BE2C (cell line): ENCODE results near the gene MGMT.
"Not testable (repeated sequence)": the region's sequence is repeated elsewhere in the genome, so short reads cannot be mapped to it uniquely, and the experiment has no call there.

Source experiments
- DNase-seq: peaks from one replicate; pipeline ENCODE4 v3.0.0-alpha.2; 2020
- H3K27me3 ChIP-seq: fragments of 250-450 bp; sonication (Bioruptor Pico); 2 replicates; pipeline ENCODE4 v1.5.1; 2020; ENCODE audit warnings: mild to moderate bottlenecking
- H3K36me3 ChIP-seq: fragments of 250-450 bp; sonication (Bioruptor Pico); 2 replicates; pipeline ENCODE4 v1.5.1; 2020; ENCODE audit warnings: mild to moderate bottlenecking
- H3K4me1 ChIP-seq: fragments of 250-450 bp; sonication (Bioruptor Pico); 2 replicates; pipeline ENCODE4 v1.5.1; 2020
- H3K4me3 ChIP-seq: 2 replicates; pipeline ENCODE4 v1.5.1; 2011; ENCODE audit warnings: low read depth, low read length
- H3K9me3 ChIP-seq: fragments of 250-450 bp; sonication (Bioruptor Pico); 2 replicates; pipeline ENCODE4 v1.5.1; 2020
- CTCF ChIP-seq: IDR thresholded peaks from 2 replicates; pipeline ENCODE4 v1.5.1; 2012; ENCODE audit warnings: mild to moderate bottlenecking, low read depth, low read length

The MGMT gene

GRCh38 chr10:129424978-129425377 lies 42.1 kb upstream of the MGMT start:
- Histone ChIP-seq H3K9me3 (no peaks in the 10 kb centered on the region), H3K4me1 (no peaks in the 10 kb centered on the region), H3K36me3 (no peaks in the 10 kb centered on the region), H3K27me3 (no peaks in the 10 kb centered on the region), H3K4me3 (no peak overlapping the region)
- DNase-seq: no peak
- TF ChIP-seq CTCF: no peak

- H3K36me3 ChIP-seq: no peaks in the 10 kb centered on the region
- H3K4me3 ChIP-seq: no peak overlapping the region
- H3K9me3 ChIP-seq: no peaks in the 10 kb centered on the region
- H3K27me3 ChIP-seq: no peaks in the 10 kb centered on the region
- no peak for TF ChIP-seq CTCF
- no peaks in the 10 kb centered on the region for H3K4me1 ChIP-seq
- DNase-seq: no peak
Measured at GRCh38 chr10:129426606-129427005, 40.4 kb upstream of the MGMT start.

- no peak for TF ChIP-seq CTCF
- Histone ChIP-seq H3K27me3 (no peaks in the 10 kb centered on the region), H3K9me3 (no peaks in the 10 kb centered on the region), H3K36me3 (no peaks in the 10 kb centered on the region), H3K4me1 (no peaks in the 10 kb centered on the region), H3K4me3 (no peak overlapping the region)
- no peak for DNase-seq
Measured at GRCh38 chr10:129433266-129433665, 33.8 kb upstream of the MGMT start.

- DNase-seq, H3K27me3 ChIP-seq, H3K9me3 ChIP-seq, H3K36me3 ChIP-seq, H3K4me3 ChIP-seq, H3K4me1 ChIP-seq: not testable (repeated sequence)
Measured at GRCh38 chr10:129435724-129436123, 31.3 kb upstream of the MGMT start.

- Histone ChIP-seq H3K27me3 (no peaks in the 10 kb centered on the region), H3K9me3 (no peaks in the 10 kb centered on the region), H3K36me3 (no peaks in the 10 kb centered on the region), H3K4me3 (no peak overlapping the region), H3K4me1 (no peaks in the 10 kb centered on the region)
- TF ChIP-seq CTCF: no peak
- DNase-seq: no peak
Measured at GRCh38 chr10:129438024-129438423, 29.0 kb upstream of the MGMT start.

- no peaks in the 10 kb centered on the region for H3K36me3 ChIP-seq
- no peak overlapping the region for H3K4me3 ChIP-seq
- no peak for TF ChIP-seq CTCF
- H3K9me3 ChIP-seq: no peaks in the 10 kb centered on the region
- H3K27me3 ChIP-seq: no peaks in the 10 kb centered on the region
- H3K4me1 ChIP-seq: no peaks in the 10 kb centered on the region
- no peak for DNase-seq
Measured at GRCh38 chr10:129440247-129440646, 26.8 kb upstream of the MGMT start.

- Histone ChIP-seq H3K27me3 (no peaks in the 10 kb centered on the region), H3K36me3 (no peaks in the 10 kb centered on the region), H3K9me3 (no peaks in the 10 kb centered on the region), H3K4me1 (no peaks in the 10 kb centered on the region), H3K4me3 (no peak overlapping the region)
- TF ChIP-seq CTCF: no peak
- DNase-seq: no peak
Measured at GRCh38 chr10:129440722-129441316, 26.2 kb upstream of the MGMT start.
